ENCODE measurements around the gene CACNA2D1.

DNA sequence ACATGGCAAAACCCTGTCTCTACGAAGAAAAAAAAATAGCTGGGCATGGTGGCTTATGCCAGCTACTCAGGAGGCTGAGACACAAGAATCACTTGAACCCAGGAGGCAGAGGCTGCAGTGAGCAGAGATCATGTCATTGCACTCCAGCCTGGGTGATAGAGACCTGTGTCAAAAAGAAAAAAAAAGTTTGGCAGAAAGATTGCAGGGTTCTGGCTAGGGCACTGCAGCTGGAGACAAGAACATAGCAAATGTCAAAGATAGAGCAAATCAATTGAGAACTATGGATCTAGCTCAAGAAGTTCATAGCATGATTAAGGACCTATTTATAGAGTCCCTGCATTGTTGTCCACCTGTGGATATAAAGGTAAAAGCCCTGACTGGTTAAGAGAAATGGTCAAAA lies 79.5 kb downstream of the CACNA2D1 start:
- no peak for TF ChIP-seq EZH2 (IDR thresholded peaks at IDR 0.05; ENCODE audit: low read length, missing control alignments)
- no peak for TF ChIP-seq CTCF (conservative IDR thresholded peaks at IDR 0.05 in 1 of 2, IDR thresholded peaks at IDR 0.05 in 1 of 2; ENCODE audit: low read depth in 1 of 2, low read length in 2 of 2)

All from fibroblast of lung (primary cell).